B cell (primary cell): ENCODE measurements around the gene RERG. TPM values are rescaled to one million over a fixed set of nuclear protein-coding genes. Genes with fewer than 3 reads are reported as not detected.

Experiments
- ATAC-seq: fragments of 200-7000 bp; cut with Tn5 transposase; one replicate; pipeline ENCODE4 v1.10.0; 2021; ENCODE audit warnings: low read depth, mild to moderate bottlenecking, moderate number of reproducible peaks, moderate library complexity
- CTCF ChIA-PET: fragments of 350-600 bp; sonication (Branson Sonifier 250); formaldehyde crosslinking; loops from one replicate; lab custom pipeline; 2021; ENCODE audit warnings: antibody characterized with exemption, inconsistent platforms; lab: Charles Lee
- POLR2A ChIA-PET: fragments of 350-600 bp; sonication (Branson Sonifier 250); formaldehyde crosslinking; loops from one replicate; lab custom pipeline; 2021; ENCODE audit warnings: antibody characterized with exemption; lab: Charles Lee
- DNase-seq: peaks from one replicate; pipeline ENCODE4 v3.0.0; 2013
- H2AFZ ChIP-seq: 2 replicates; pipeline ENCODE4 v1.6.1; 2012; ENCODE audit warnings: mild to moderate bottlenecking, low read depth, low read length; ENCODE audit not compliant: insufficient read depth, poor library complexity, severe bottlenecking
- H3K27ac ChIP-seq, 2 donors: 1 replicate in 1 of 2; 2 replicates in 1 of 2; pipeline ENCODE4 v1.5.1; 2012 to 2013; ENCODE audit warnings: low read length in 2 of 2, mild to moderate bottlenecking in 2 of 2, moderate library complexity in 1 of 2
- H3K27me3 ChIP-seq, 4 experiments: fragments of 200-600 bp in 1 of 4; sonication (generic) in 1 of 4; replicated peaks in 1 of 4; 1 replicate in 2 of 4; 2 replicates in 2 of 4; pipeline versions ENCODE4 v1.6.1 to v1.7.0; 2013 to 2016; ENCODE audit warnings: low read length in 3 of 4, mild to moderate bottlenecking in 2 of 4, mixed read lengths in 1 of 4, moderate library complexity in 1 of 4; ENCODE audit not compliant: insufficient read depth in 4 of 4, control insufficient read depth in 3 of 4; ENCODE audit errors: control extremely low read depth in 1 of 4
- H3K36me3 ChIP-seq, 2 experiments: replicated peaks in 1 of 2; 1 replicate in 1 of 2; 2 replicates in 1 of 2; pipeline versions ENCODE4 v1.6.1 to v1.7.1; 2013; ENCODE audit warnings: low read length in 1 of 2; ENCODE audit not compliant: insufficient read depth in 2 of 2, control insufficient read depth in 1 of 2; ENCODE audit errors: control extremely low read depth in 1 of 2, extremely low read depth in 1 of 2
- H3K4me1 ChIP-seq, 2 donors: fragments of 200-600 bp in 1 of 2; sonication (generic) in 1 of 2; 1 replicate in 1 of 2; 2 replicates in 1 of 2; pipeline versions ENCODE4 v1.5.1 to v1.6.1; 2013 to 2017; ENCODE audit warnings: low read length in 2 of 2; ENCODE audit not compliant: control insufficient read depth in 2 of 2, insufficient read depth in 2 of 2
- H3K4me2 ChIP-seq: replicated peaks from 2 replicates; pipeline ENCODE3; 2012; ENCODE audit warnings: mild to moderate bottlenecking, low read depth, low read length; ENCODE audit not compliant: poor library complexity, severe bottlenecking
- H3K4me3 ChIP-seq, 5 experiments: fragments of 200-600 bp in 1 of 5; sonication (generic) in 1 of 5; 1 replicate in 3 of 5; 2 replicates in 2 of 5; pipeline versions ENCODE4 v1.5.1 to v1.7.0; 2011 to 2016; ENCODE audit warnings: low read length in 4 of 5, mild to moderate bottlenecking in 4 of 5, low read depth in 2 of 5, control low read depth in 1 of 5, moderate library complexity in 1 of 5; ENCODE audit not compliant: insufficient read depth in 1 of 5; ENCODE audit errors: control extremely low read depth in 1 of 5, extremely low read depth in 1 of 5
- H3K79me2 ChIP-seq: fragments of 200-600 bp; sonication (generic); one replicate; pipeline ENCODE4 v1.6.0; 2016; ENCODE audit warnings: low read length; ENCODE audit not compliant: control insufficient read depth, insufficient read depth
- H3K9ac ChIP-seq: fragments of 200-600 bp; sonication (generic); 2 replicates; pipeline ENCODE4 v1.6.1; 2017; ENCODE audit warnings: mild to moderate bottlenecking, low read length, moderate library complexity
- H3K9me3 ChIP-seq, 3 donors: one replicate each; pipeline versions ENCODE4 v1.6.1 to v1.7.1; 2013; ENCODE audit warnings: low read length in 2 of 3; ENCODE audit not compliant: control insufficient read depth in 2 of 3, insufficient read depth in 1 of 3; ENCODE audit errors: control extremely low read depth in 1 of 3
- H4K20me1 ChIP-seq: 2 replicates; pipeline ENCODE4 v1.6.0; 2012; ENCODE audit warnings: mild to moderate bottlenecking, low read length; ENCODE audit not compliant: insufficient read depth, control insufficient read depth, poor library complexity, severe bottlenecking
- H3K27ac Mint-ChIP-seq: one replicate; pipeline ENCODE4 v1.8.0; 2021; ENCODE audit warnings: mixed read lengths
- H3K27me3 Mint-ChIP-seq: one replicate; pipeline ENCODE4 v1.8.0; 2021; ENCODE audit warnings: mixed read lengths
- H3K4me1 Mint-ChIP-seq: one replicate; pipeline ENCODE4 v1.8.0; 2021; ENCODE audit warnings: mixed read lengths
- H3K4me3 Mint-ChIP-seq: one replicate; pipeline ENCODE4 v1.8.0; 2021; ENCODE audit warnings: mixed read lengths
- H3K9me3 Mint-ChIP-seq: one replicate; pipeline ENCODE4 v1.8.0; 2022; ENCODE audit warnings: mixed read lengths; ENCODE audit not compliant: insufficient read depth
- EZH2 ChIP-seq: IDR thresholded peaks from 2 replicates; pipeline ENCODE4 v1.6.1; 2012; ENCODE audit warnings: borderline replicate concordance, low read depth, mild to moderate bottlenecking, moderate library complexity, low read length; ENCODE audit not compliant: insufficient read depth, poor library complexity, severe bottlenecking
- WGBS: methylation state at CpG from one replicate; pipeline ENCODE4 v1.1.5; 2013; ENCODE audit warnings: missing lambda C conversion rate; ENCODE audit not compliant: insufficient coverage; 5-methylcytosine and 5-hydroxymethylcytosine counted together
- intact Hi-C: fragments of 100-400 bp; cut with micrococcal nuclease; formaldehyde crosslinking; loops from one replicate; pipeline ENCODE4 v1.10.0; 2022
- polyA plus RNA-seq: library from polyadenylated mRNA; depleted of rRNA; stranded (reverse); fragments of >200 nt; gene quantifications from 2 replicates; pipeline ENCODE4 v1.2.3, GENCODE V29; 2012
- total RNA-seq, 2 donors: library from RNA; stranded (reverse); fragments of 120-200 nt in 1 of 2; gene quantifications; 1 replicate in 1 of 2; 2 replicates in 1 of 2; pipeline versions ENCODE4 v1.2.3 to v1.2.4, GENCODE V29; 2013 to 2022
- TF ChIP-seq, protein P1 (sequence below): fragments of 200-600 bp; IDR thresholded peaks from one replicate; pipeline ENCODE4 v1.8.0; 2022; ENCODE audit warnings: antibody characterized with exemption, mild to moderate bottlenecking

RERG gene
- total and polyA plus RNA-seq, 2 donors (not counting 1 experiment from before 2014, with no cell fraction given) = not detected

DNA sequence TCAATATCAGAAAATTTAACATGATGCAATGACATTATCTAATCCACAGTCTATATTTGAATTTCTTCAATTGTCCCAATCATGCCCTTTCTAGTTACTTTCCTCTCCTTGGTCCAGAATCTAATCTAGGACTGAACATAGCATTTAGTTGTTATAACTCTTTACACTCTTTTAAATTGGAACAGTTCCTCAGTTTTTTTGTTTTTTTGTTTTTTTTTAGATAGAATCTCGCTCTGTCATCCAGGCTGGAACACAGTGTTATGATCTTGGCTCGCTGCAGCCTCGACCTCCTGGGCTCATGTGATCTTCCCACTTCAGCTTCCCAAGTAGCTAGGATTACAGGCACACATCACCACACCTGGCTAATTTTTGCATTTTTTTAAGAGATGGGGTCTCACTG, 63.1 kb downstream of the RERG start:
- 89% methylated on average over 3 of the region's 3 CpGs for WGBS
- Histone ChIP-seq H3K4me1 (no peaks in the 10 kb centered on the region), H3K36me3 (no peaks in the 10 kb centered on the region), H3K4me3 (no peak overlapping the region), H3K27me3 (no peaks in the 10 kb centered on the region), H3K27ac (no peak overlapping the region), H3K4me2 (no peak overlapping the region), H2AFZ (no peak overlapping the region), H4K20me1 (no peaks in the 10 kb centered on the region), H3K9me3 (no peaks in the 10 kb centered on the region), H3K9ac (no peak overlapping the region), H3K79me2 (no peaks in the 10 kb centered on the region)
- POLR2A ChIA-PET = no interaction called here
- Mint-ChIP-seq H3K4me3 (no peak overlapping the region), H3K27ac (no peak overlapping the region), H3K4me1 (no peaks in the 10 kb centered on the region), H3K27me3 (peaks cover 6% of the 10 kb centered on the region), H3K9me3 (no peaks in the 10 kb centered on the region)
- CTCF ChIA-PET = no interaction called here
- intact Hi-C loops = no loop called here
- no peak for ATAC-seq
- DNase-seq = no peak
- no peak for TF ChIP-seq EZH2
- TF ChIP-seq, protein P1, sequence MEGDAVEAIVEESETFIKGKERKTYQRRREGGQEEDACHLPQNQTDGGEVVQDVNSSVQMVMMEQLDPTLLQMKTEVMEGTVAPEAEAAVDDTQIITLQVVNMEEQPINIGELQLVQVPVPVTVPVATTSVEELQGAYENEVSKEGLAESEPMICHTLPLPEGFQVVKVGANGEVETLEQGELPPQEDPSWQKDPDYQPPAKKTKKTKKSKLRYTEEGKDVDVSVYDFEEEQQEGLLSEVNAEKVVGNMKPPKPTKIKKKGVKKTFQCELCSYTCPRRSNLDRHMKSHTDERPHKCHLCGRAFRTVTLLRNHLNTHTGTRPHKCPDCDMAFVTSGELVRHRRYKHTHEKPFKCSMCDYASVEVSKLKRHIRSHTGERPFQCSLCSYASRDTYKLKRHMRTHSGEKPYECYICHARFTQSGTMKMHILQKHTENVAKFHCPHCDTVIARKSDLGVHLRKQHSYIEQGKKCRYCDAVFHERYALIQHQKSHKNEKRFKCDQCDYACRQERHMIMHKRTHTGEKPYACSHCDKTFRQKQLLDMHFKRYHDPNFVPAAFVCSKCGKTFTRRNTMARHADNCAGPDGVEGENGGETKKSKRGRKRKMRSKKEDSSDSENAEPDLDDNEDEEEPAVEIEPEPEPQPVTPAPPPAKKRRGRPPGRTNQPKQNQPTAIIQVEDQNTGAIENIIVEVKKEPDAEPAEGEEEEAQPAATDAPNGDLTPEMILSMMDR = no peak

DNA sequence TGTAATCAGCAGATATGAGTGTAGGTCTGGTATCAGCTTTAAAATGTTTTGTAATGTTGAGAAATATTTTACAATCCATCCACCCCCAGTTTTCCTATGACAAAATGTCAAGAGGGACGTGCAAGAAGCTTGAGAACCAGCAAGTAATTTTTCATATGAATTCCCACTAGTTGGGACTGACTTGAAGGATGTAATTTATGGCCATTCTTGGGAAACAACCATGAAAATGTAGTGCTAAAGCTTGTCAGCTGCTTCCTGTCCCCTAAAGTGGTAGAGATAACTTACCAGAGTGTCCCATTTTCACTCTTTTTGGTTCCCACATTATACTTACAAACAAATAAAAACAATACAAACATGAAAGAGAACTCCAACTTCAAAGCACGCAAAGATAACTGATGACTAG, 63.9 kb downstream of the RERG start:
- Histone ChIP-seq H3K9ac (no peak overlapping the region), H3K79me2 (no peaks in the 10 kb centered on the region), H3K4me2 (no peak overlapping the region), H3K4me1 (no peaks in the 10 kb centered on the region), H3K36me3 (no peaks in the 10 kb centered on the region), H3K27me3 (peaks cover 0 to 2% (median 0%) of the 10 kb centered on the region in 4 experiments), H4K20me1 (no peaks in the 10 kb centered on the region), H3K4me3 (no peak overlapping the region), H3K9me3 (no peaks in the 10 kb centered on the region), H2AFZ (no peak overlapping the region), H3K27ac (no peak overlapping the region)
- POLR2A ChIA-PET = no interaction called here
- ATAC-seq = no peak
- H3K27me3 Mint-ChIP-seq = peaks cover 10% of the 10 kb centered on the region
- H3K4me1 Mint-ChIP-seq = no peaks in the 10 kb centered on the region
- no CpG with 5 or more reads among the region's 2 CpGs for WGBS
- intact Hi-C loops = no loop called here
- no peak overlapping the region for H3K4me3 Mint-ChIP-seq
- H3K27ac Mint-ChIP-seq = no peak overlapping the region
- TF ChIP-seq EZH2 = no peak
- TF ChIP-seq, protein P1 = no peak
- DNase-seq = no peak
- no peaks in the 10 kb centered on the region for H3K9me3 Mint-ChIP-seq
- CTCF ChIA-PET = no interaction called here
